ENCODE results near the gene ARHGAP20.

Gene ARHGAP20

DNA sequence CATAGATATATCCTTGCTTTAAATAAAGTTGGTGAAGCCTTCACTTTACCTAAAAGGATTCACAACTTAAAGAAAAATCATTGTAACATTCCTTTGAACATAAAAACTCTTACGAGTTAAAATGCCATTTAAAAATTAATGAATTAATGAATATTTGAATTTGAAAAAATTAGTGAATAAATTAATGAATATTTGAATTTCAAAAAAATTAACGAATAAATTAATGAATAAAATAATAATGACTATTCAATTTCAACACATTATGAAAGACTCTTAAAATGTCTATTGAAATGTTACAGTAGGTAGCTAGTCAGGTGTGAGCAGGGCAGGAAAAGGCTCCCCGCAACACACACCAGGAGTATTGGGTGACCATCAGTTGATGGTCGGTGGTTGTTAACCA, 22.9 kb downstream of the ARHGAP20 start:
- Mint-ChIP-seq H3K4me3 (no peak overlapping the region), H3K27me3 (ENCODE audit: low read depth, poor library complexity) (no peaks in the 10 kb centered on the region), H3K4me1 (no peaks in the 10 kb centered on the region), H3K27ac (no peak overlapping the region), H3K9me3 (no peaks in the 10 kb centered on the region), H3K36me3 (ENCODE audit: low read depth) (no peaks in the 10 kb centered on the region)
- TF ChIP-seq CTCF (IDR thresholded peaks at IDR 0.05), result no peak
- no peak for DNase-seq

DNA sequence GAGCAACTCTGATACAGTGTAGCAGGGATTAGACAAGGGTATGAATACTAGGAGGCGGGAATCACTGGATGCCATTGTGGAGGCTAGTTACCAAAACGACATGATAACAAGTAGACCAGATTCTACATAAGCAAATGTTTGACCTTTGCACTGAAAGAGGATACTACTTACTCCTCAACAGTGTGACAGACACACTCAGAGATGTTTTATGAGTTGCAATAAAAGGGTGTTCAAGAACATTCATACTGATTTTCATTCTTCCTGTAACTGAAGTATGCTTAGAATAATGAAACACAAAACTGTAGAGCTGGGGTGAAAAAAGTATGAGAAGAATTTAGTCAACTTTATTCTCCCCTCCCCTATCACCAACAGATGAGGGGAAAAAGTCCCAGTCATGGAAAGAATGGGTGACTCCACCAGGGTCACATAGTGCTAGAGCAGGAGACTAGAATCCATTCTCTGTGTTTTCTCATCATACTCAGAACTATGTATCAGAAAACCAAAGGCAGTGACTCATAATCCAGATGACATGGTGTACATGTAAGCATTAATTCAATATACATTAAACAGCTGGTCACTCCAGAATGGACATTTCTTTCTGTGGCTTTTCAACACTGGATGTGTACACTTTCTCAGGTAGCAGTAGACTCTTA, 32.8 kb downstream of the ARHGAP20 start:
- Mint-ChIP-seq H3K36me3 (ENCODE audit: low read depth) (no peaks in the 10 kb centered on the region), H3K4me3 (no peak overlapping the region), H3K27ac (no peak overlapping the region), H3K4me1 (peaks cover 4% of the 10 kb centered on the region), H3K27me3 (ENCODE audit: low read depth, poor library complexity) (no peaks in the 10 kb centered on the region), H3K9me3 (no peaks in the 10 kb centered on the region)
- TF ChIP-seq CTCF (IDR thresholded peaks at IDR 0.05), result no peak
- DNase-seq, result no peak

DNA sequence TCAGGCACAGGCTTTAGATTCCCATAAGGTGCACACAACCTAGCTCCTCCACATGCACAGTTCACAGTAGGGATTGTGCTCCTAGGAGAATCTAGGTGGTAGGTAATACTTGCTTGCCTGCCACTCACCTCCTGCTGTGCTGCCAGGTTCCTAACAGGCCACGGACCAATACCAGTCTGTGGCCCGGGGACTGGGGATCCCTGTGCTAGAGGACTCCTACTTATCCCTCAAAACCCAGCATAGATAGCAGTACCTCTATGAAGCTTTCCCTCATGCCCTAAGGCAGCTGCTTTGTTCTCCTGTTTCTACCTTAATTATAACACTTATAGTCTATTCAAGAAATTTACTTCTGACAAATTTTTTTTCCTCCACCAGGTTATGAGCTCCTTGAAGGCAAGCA, 36.7 kb downstream of the ARHGAP20 start:
- no peak for TF ChIP-seq CTCF (IDR thresholded peaks at IDR 0.05)
- Mint-ChIP-seq H3K4me1 (peaks cover 4% of the 10 kb centered on the region), H3K27ac (no peak overlapping the region), H3K27me3 (ENCODE audit: low read depth, poor library complexity) (no peaks in the 10 kb centered on the region), H3K9me3 (no peaks in the 10 kb centered on the region), H3K4me3 (no peak overlapping the region), H3K36me3 (ENCODE audit: low read depth) (no peaks in the 10 kb centered on the region)
- DNase-seq, result no peak

DNA sequence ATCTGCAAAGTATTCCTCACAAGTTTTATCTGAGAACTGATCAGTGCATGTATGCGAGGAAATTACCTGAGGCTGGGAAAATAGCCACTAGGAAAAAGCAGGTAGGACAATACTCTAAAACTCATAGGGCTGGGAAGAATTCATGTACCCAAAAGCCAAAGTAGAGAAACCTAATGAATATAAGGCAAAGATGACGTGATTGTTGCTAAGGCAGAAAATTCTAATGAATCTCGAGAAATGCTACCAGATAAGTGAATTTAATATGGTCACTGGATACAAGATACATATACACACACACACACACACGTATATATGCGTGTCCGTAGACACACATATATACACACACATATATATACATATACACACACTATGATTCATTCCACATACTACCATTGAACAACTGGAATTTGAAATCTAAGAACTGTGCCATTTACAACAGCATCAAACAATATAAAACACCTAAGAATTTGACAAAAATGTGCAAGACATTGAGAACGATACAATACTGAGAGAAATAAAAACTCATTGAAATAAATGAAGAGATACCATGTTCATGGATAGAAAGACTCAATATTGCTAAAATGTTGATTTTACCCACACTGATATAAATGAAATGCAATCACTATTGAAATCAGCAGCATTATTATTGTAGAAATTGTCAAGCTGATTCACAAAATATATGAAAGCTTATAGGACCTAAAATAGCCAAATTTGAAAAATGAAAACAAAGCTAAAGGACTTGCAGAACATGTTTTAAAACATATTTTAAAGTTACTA, 46.4 kb downstream of the ARHGAP20 start:
- Mint-ChIP-seq H3K4me3 (no peak overlapping the region), H3K27ac (no peak overlapping the region), H3K4me1 (no peaks in the 10 kb centered on the region), H3K27me3 (ENCODE audit: low read depth, poor library complexity) (no peaks in the 10 kb centered on the region), H3K36me3 (ENCODE audit: low read depth) (no peaks in the 10 kb centered on the region), H3K9me3 (no peaks in the 10 kb centered on the region)
- no peak for TF ChIP-seq CTCF (IDR thresholded peaks at IDR 0.05)
- DNase-seq, result no peak

- H3K4me3 Mint-ChIP-seq, result no peak overlapping the region
- no peak overlapping the region for H3K27ac Mint-ChIP-seq
- H3K27me3 Mint-ChIP-seq (ENCODE audit: low read depth, poor library complexity), result no peaks in the 10 kb centered on the region
- no peak for DNase-seq
- peaks cover 18% of the 10 kb centered on the region for H3K36me3 Mint-ChIP-seq (ENCODE audit: low read depth)
- TF ChIP-seq CTCF (IDR thresholded peaks at IDR 0.05), result no peak
- peaks cover 26% of the 10 kb centered on the region for H3K9me3 Mint-ChIP-seq
- no peaks in the 10 kb centered on the region for H3K4me1 Mint-ChIP-seq
Observed at GRCh38 chr11:110655967-110656366, 56.3 kb downstream of the ARHGAP20 start.

DNA sequence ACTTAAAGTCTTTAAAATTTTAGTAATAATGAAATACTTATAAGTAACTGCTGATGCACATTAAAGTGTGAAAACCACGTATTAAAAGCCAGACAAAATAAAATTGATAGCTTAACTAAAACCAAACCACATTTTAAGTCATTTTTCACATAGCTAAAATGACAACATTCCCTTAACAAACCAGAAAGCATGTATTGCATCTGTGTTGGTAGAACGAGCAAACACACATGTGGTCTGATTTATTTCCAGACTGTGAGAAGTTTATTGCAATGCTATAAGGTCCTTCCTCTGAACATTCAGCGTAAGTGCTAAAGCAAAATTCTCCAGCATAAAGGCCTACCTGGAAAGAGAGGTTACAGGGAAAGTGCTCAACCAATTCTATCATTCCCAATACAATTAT, 57.8 kb downstream of the ARHGAP20 start:
- TF ChIP-seq CTCF (IDR thresholded peaks at IDR 0.05), result no peak
- Mint-ChIP-seq H3K27ac (no peak overlapping the region), H3K27me3 (ENCODE audit: low read depth, poor library complexity) (no peaks in the 10 kb centered on the region), H3K36me3 (ENCODE audit: low read depth) (peaks cover 20% of the 10 kb centered on the region), H3K4me3 (no peak overlapping the region), H3K4me1 (no peaks in the 10 kb centered on the region), H3K9me3 (peaks cover 29% of the 10 kb centered on the region)
- DNase-seq, result no peak

Data from nephron progenitor cell (in vitro differentiated cells).